ENCODE results near the gene P2RX3. TPM values are rescaled to one million over a fixed set of nuclear protein-coding genes. Genes with fewer than 3 reads are reported as not detected.

P2RX3 gene
- total RNA-seq, 1 experiment from 2014 or later: 0.15 TPM

DNA sequence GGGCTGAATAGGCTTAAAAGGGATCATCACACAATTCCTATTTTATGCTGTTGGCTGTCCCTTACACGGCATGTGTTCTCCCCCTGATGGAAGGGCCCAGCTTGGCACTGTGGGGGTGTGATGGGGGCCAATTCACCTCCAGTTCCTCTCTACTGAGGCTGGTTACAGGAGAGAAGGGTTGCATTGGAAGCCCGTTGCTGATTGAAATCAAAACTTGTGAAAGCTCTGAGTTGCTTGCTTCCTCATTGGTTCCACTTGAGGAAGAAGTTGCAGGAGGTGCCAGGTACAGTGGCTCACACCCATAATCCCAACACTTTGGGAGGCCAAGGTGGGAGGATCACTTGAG lies 65.6 kb downstream of the P2RX3 start:
- H3K56ac ChIP-seq (ENCODE audit: insufficient read length, low read depth, low read length): no peak overlapping the region
- H2AFZ ChIP-seq (ENCODE audit: low read length): no peak overlapping the region
- H3K4me2 ChIP-seq (ENCODE audit: insufficient read depth, insufficient read length, low read length): no peak overlapping the region
- Mint-ChIP-seq H3K27me3 (ENCODE audit: low read depth) (peaks cover 3% of the 10 kb centered on the region; the same call in 1 of the 2 replicates), H3K4me3 (no peak overlapping the region), H3K27ac (no peak overlapping the region), H3K9me3 (no peaks in the 10 kb centered on the region; a peak in 1 of 5 replicates), H3K36me3 (ENCODE audit: insufficient read depth in 1 of 3, low read depth in 3 of 3) (peaks cover 3 to 14% (median 9%) of the 10 kb centered on the region in 3 experiments; a peak in 5 of 7 replicates), H3K4me1 (0 out of 4 replicates have a peak, but pooled peaks cover 0 to 3% of the 10 kb centered on the region in 2 experiments)
- H3K4me1 ChIP-seq (ENCODE audit: insufficient read depth, low read length): no peaks in the 10 kb centered on the region
- H2AK5ac ChIP-seq (ENCODE audit: insufficient read length, low read length): no peak overlapping the region
- H3K79me2 ChIP-seq (ENCODE audit: insufficient read depth, low read length): no peaks in the 10 kb centered on the region
- no peak overlapping the region for H4K5ac ChIP-seq (ENCODE audit: insufficient read length, low read depth, low read length)
- H3K18ac ChIP-seq (ENCODE audit: insufficient read length, low read depth, low read length): no peak overlapping the region
- no peak overlapping the region for H2BK5ac ChIP-seq (ENCODE audit: insufficient read length, low read length)
- no peak for DNase-seq
- H2BK20ac ChIP-seq (ENCODE audit: low read depth, low read length, poor library complexity, severe bottlenecking): no peak overlapping the region
- H3K23me2 ChIP-seq (ENCODE audit: insufficient read length, low read depth, low read length, poor library complexity, severe bottlenecking): no peaks in the 10 kb centered on the region
- no peak overlapping the region for H2BK120ac ChIP-seq (ENCODE audit: low read depth, low read length, poor library complexity, severe bottlenecking)
- H3K9ac ChIP-seq (ENCODE audit: extremely low read depth, insufficient read length, low read length): no peak overlapping the region
- TF ChIP-seq, protein P1, sequence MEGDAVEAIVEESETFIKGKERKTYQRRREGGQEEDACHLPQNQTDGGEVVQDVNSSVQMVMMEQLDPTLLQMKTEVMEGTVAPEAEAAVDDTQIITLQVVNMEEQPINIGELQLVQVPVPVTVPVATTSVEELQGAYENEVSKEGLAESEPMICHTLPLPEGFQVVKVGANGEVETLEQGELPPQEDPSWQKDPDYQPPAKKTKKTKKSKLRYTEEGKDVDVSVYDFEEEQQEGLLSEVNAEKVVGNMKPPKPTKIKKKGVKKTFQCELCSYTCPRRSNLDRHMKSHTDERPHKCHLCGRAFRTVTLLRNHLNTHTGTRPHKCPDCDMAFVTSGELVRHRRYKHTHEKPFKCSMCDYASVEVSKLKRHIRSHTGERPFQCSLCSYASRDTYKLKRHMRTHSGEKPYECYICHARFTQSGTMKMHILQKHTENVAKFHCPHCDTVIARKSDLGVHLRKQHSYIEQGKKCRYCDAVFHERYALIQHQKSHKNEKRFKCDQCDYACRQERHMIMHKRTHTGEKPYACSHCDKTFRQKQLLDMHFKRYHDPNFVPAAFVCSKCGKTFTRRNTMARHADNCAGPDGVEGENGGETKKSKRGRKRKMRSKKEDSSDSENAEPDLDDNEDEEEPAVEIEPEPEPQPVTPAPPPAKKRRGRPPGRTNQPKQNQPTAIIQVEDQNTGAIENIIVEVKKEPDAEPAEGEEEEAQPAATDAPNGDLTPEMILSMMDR (conservative IDR thresholded peaks at IDR 0.05): no peak
- H3K27me3 ChIP-seq (ENCODE audit: insufficient read depth, low read length): no peaks in the 10 kb centered on the region
- H3T11ph ChIP-seq (ENCODE audit: low read length): no peak overlapping the region
- H4K20me1 ChIP-seq (ENCODE audit: control insufficient read depth, insufficient read depth, insufficient read length): no peaks in the 10 kb centered on the region
- H4K8ac ChIP-seq (replicated peaks; ENCODE audit: insufficient read length, low read depth, low read length): no peak overlapping the region
- H3K27ac ChIP-seq (ENCODE audit: insufficient read length, low read depth, low read length): no peak overlapping the region
- no peak overlapping the region for H2BK15ac ChIP-seq (ENCODE audit: low read depth, low read length)
- H2BK12ac ChIP-seq (ENCODE audit: insufficient read length, low read depth, low read length): no peak overlapping the region
- no peak overlapping the region for H4K91ac ChIP-seq (ENCODE audit: insufficient read length, low read depth, low read length)
- H3K4ac ChIP-seq (ENCODE audit: low read depth, low read length): no peak overlapping the region
- no peaks in the 10 kb centered on the region for H3K9me3 ChIP-seq (ENCODE audit: control insufficient read depth, low read depth, low read length)
- no CpG with 5 or more reads among the region's 2 CpGs for WGBS (ENCODE audit: extremely low coverage, insufficient read length, low lambda C conversion rate)
- no peak overlapping the region for H3K14ac ChIP-seq (ENCODE audit: insufficient read depth, low read length)
- H3K23ac ChIP-seq (ENCODE audit: insufficient read length, low read depth, low read length): no peak overlapping the region
- H3K79me1 ChIP-seq (ENCODE audit: insufficient read depth, low read depth, low read length, poor library complexity, severe bottlenecking): no peaks in the 10 kb centered on the region

Measured in H9 (cell line).